ENCODE measurements around the gene ROR2.
"Not testable (repeated sequence)": the region's sequence is repeated elsewhere in the genome, so short reads cannot be mapped to it uniquely, and the experiment has no call there.

The ROR2 gene

GRCh38 chr9:91814201-91814600 is 135.8 kb downstream of the ROR2 start:
- DNase-seq = no peak

- no peak for DNase-seq
Measured at GRCh38 chr9:91813176-91813795, 136.7 kb downstream of the ROR2 start.

GRCh38 chr9:91812191-91812590 is 137.8 kb downstream of the ROR2 start:
- DNase-seq = no peak

- DNase-seq = no peak
Measured at GRCh38 chr9:91811024-91811909, 138.8 kb downstream of the ROR2 start.

- no peak for DNase-seq
Measured at GRCh38 chr9:91810286-91810905, 139.6 kb downstream of the ROR2 start.

GRCh38 chr9:91809581-91810285 is 140.3 kb downstream of the ROR2 start:
- DNase-seq = no peak

GRCh38 chr9:91807643-91808246 is 142.3 kb downstream of the ROR2 start:
- no peak for DNase-seq

- no peak for DNase-seq
Measured at GRCh38 chr9:91805031-91805430, 145.0 kb downstream of the ROR2 start.

GRCh38 chr9:91803970-91804752 is 145.9 kb downstream of the ROR2 start:
- no peak for DNase-seq

- DNase-seq = no peak
Measured at GRCh38 chr9:91803151-91803940, 146.7 kb downstream of the ROR2 start.

- DNase-seq = no peak
Measured at GRCh38 chr9:91802391-91802790, 147.6 kb downstream of the ROR2 start.

GRCh38 chr9:91800473-91801030 is 149.5 kb downstream of the ROR2 start:
- DNase-seq = no peak

GRCh38 chr9:91799113-91799744 is 150.8 kb downstream of the ROR2 start:
- DNase-seq = no peak

GRCh38 chr9:91798273-91799112 is 151.5 kb downstream of the ROR2 start:
- peak; percentile 56 to 60 for DNase-seq

GRCh38 chr9:91797517-91797916 is 152.5 kb downstream of the ROR2 start:
- DNase-seq = not testable (repeated sequence)

- DNase-seq = peak; percentile 45 to 48
Measured at GRCh38 chr9:91796516-91796915, 153.5 kb downstream of the ROR2 start.

- no peak for DNase-seq
Measured at GRCh38 chr9:91795598-91796241, 154.3 kb downstream of the ROR2 start.

GRCh38 chr9:91793371-91793770 is 156.7 kb downstream of the ROR2 start:
- DNase-seq = not testable (repeated sequence)

GRCh38 chr9:91790917-91791316 is 159.1 kb downstream of the ROR2 start:
- no peak for DNase-seq

Measured in activated CD4-positive, alpha-beta T cell treated with anti-CD3 and anti-CD28 coated beads for 4 hours (primary cell).